OCI-LY7 (cell line): Measurements from ENCODE around the gene APOA4. TPM values are rescaled to one million over a fixed set of nuclear protein-coding genes. Genes with fewer than 3 reads are reported as not detected.

Source experiments
- BruUV-seq: library from RNA; stranded (reverse); fragments of 400-500 nt; replicated peaks from 2 replicates; lab custom pipeline; 2021; lab: Mats Ljungman, UMichigan
- CTCF ChIA-PET: fragments of 300-600 bp; sonication (Branson Sonifier 250); formaldehyde crosslinking; loops from one replicate; lab custom pipeline; 2022; ENCODE audit warnings: antibody characterized with exemption; ENCODE audit not compliant: unreplicated experiment; lab: Charles Lee
- POLR2A ChIA-PET: fragments of 300-600 bp; sonication (Branson Sonifier 250); formaldehyde crosslinking; loops from one replicate; lab custom pipeline; 2022; ENCODE audit warnings: antibody characterized with exemption; lab: Charles Lee
- DNase-seq: peaks from one replicate; pipeline ENCODE4 v3.0.0-alpha.2; 2015; ENCODE audit warnings: low spot score
- H2AFZ ChIP-seq: fragments of 200-600 bp; sonication (generic), shearing (Covaris generic); 2 replicates; pipeline ENCODE4 v1.6.1; 2014; ENCODE audit warnings: mild to moderate bottlenecking, antibody characterized with exemption, low read length, moderate library complexity
- H3K27ac ChIP-seq: fragments of 200-600 bp; sonication (generic); 2 replicates; pipeline ENCODE4 v1.5.1; 2014; ENCODE audit warnings: mixed run types, low read depth, mild to moderate bottlenecking, moderate library complexity, low read length, inconsistent platforms; ENCODE audit not compliant: poor library complexity, severe bottlenecking
- H3K36me3 ChIP-seq: fragments of 200-600 bp; sonication (generic); 2 replicates; pipeline ENCODE4 v1.6.1; 2014; ENCODE audit warnings: mild to moderate bottlenecking, antibody characterized with exemption, low read length, moderate library complexity, mixed read lengths; ENCODE audit not compliant: insufficient read depth
- H3K4me1 ChIP-seq: fragments of 200-600 bp; sonication (generic); 2 replicates; pipeline ENCODE4 v1.5.1; 2014; ENCODE audit warnings: mild to moderate bottlenecking, low read length; ENCODE audit not compliant: insufficient read depth, poor library complexity, severe bottlenecking
- H3K4me2 ChIP-seq: fragments of 200-600 bp; sonication (generic); 2 replicates; pipeline ENCODE4 v1.6.1; 2014; ENCODE audit warnings: mild to moderate bottlenecking, low read length
- H3K4me3 ChIP-seq: fragments of 200-600 bp; sonication (generic); 2 replicates; pipeline ENCODE4 v1.5.1; 2014; ENCODE audit warnings: mild to moderate bottlenecking, low read depth, low read length; ENCODE audit not compliant: poor library complexity, severe bottlenecking
- H3K79me2 ChIP-seq: fragments of 200-600 bp; sonication (generic); 2 replicates; pipeline ENCODE4 v1.6.1; 2016; ENCODE audit warnings: low read depth, mild to moderate bottlenecking, low read length, moderate library complexity, mixed read lengths; ENCODE audit not compliant: insufficient read depth
- H3K9me2 ChIP-seq: fragments of 200-600 bp; sonication (generic); 2 replicates; pipeline ENCODE4 v1.6.1; 2016; ENCODE audit warnings: mild to moderate bottlenecking, low read length, mixed read lengths; ENCODE audit not compliant: insufficient read depth
- H3K9me3 ChIP-seq: fragments of 200-600 bp; sonication (generic); 2 replicates; pipeline ENCODE4 v1.6.1; 2014; ENCODE audit warnings: mild to moderate bottlenecking, mixed run types, low read length, mixed read lengths
- H4K20me1 ChIP-seq: fragments of 200-600 bp; sonication (generic); 2 replicates; pipeline ENCODE4 v1.6.1; 2014; ENCODE audit warnings: mild to moderate bottlenecking, antibody characterized with exemption, low read length, moderate library complexity, mixed read lengths; ENCODE audit not compliant: insufficient read depth
- EZH2phosphoT487 ChIP-seq: fragments of 200-600 bp; sonication (generic); IDR thresholded peaks from 2 replicates; pipeline ENCODE4 v1.6.1; 2018; ENCODE audit warnings: low read depth, borderline replicate concordance, mild to moderate bottlenecking, mixed run types, antibody characterized with exemption, low read length, moderate library complexity, mixed read lengths
- intact Hi-C: fragments of 100-400 bp; cut with micrococcal nuclease; formaldehyde crosslinking; loops from one replicate; pipeline ENCODE4 v1.10.0; 2022; ENCODE audit not compliant: unreplicated experiment
- total RNA-seq, 2 experiments: library from RNA; depleted of rRNA in 1 of 2; stranded (reverse); fragments of >200 nt in 1 of 2; shearing (Covaris generic) in 1 of 2; gene quantifications; 2 replicates each; pipeline ENCODE4 v1.2.3, GENCODE V29; 2014 to 2022
- TF ChIP-seq, protein P1 (sequence below): fragments of 200-600 bp; sonication (generic); conservative IDR thresholded peaks from 2 replicates; pipeline ENCODE4 v1.5.1; 2014; ENCODE audit warnings: mild to moderate bottlenecking, antibody characterized with exemption, low read length, moderate library complexity, mixed read lengths

Gene APOA4
- total RNA-seq, 2 experiments from 2014 or later: not detected

DNA sequence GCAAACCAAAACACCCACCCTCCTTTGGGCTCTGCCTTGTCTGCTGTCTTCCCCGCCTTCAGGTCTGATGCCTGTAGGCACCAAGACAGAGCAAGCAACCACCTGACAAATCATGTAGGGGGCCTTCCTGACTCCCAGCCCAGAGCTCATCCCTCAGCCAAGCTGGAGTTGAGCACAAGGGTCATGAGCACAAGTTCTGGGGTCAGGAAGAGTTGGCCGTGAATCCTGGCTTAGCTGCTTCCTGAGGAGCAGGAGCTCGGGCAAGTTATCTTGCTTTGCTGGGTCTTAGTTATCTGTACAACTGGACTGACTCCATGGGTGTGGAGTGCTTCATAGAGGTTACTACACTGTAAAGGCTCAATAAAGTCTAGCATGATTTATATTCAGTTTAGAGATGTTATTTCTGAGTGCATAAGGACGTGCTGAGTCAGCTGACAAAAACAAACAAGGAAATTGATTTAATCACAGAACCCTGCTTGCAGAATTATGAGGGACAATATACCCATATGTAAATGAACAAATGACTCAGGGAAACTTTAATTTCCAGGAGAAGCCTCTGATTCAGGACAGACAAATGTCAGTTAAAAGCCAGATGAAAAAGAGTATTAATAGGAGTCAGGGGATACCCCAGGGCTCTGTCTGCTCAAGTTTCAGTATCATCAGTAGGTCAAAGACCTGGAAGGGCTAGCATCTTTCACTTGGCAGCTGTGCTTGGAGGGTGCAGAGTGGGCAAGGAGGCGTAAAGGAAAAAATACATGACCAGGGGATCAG, 29.3 kb upstream of the APOA4 start:
- H3K9me2 ChIP-seq: no peaks in the 10 kb centered on the region
- DNase-seq: no peak
- H3K36me3 ChIP-seq: peaks cover 75% of the 10 kb centered on the region
- H3K4me1 ChIP-seq: peaks cover 28% of the 10 kb centered on the region
- no peak overlapping the region for H3K27ac ChIP-seq
- POLR2A ChIA-PET: interaction anchor here (1.2 to 1.4 kb wide), 3 partner anchors 9 to 17 kb away, joined by 3 to 4 read pairs (median 3); no protein-coding TSS in a partner anchor
- 0 out of 2 replicates have a peak overlapping the region, but pooled peaks have one; percentile 43 for H3K4me2 ChIP-seq
- no TSS peak for BruUV-seq
- intact Hi-C loops: no loop called here
- H3K79me2 ChIP-seq: no peaks in the 10 kb centered on the region
- TF ChIP-seq, protein P1, sequence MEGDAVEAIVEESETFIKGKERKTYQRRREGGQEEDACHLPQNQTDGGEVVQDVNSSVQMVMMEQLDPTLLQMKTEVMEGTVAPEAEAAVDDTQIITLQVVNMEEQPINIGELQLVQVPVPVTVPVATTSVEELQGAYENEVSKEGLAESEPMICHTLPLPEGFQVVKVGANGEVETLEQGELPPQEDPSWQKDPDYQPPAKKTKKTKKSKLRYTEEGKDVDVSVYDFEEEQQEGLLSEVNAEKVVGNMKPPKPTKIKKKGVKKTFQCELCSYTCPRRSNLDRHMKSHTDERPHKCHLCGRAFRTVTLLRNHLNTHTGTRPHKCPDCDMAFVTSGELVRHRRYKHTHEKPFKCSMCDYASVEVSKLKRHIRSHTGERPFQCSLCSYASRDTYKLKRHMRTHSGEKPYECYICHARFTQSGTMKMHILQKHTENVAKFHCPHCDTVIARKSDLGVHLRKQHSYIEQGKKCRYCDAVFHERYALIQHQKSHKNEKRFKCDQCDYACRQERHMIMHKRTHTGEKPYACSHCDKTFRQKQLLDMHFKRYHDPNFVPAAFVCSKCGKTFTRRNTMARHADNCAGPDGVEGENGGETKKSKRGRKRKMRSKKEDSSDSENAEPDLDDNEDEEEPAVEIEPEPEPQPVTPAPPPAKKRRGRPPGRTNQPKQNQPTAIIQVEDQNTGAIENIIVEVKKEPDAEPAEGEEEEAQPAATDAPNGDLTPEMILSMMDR: no peak
- no peak for TF ChIP-seq EZH2phosphoT487
- CTCF ChIA-PET: interaction anchor here (1.0 kb wide), 2 partner anchors 13 to 14 kb away, joined by 3 read pairs; no protein-coding TSS in a partner anchor
- H2AFZ ChIP-seq: no peak overlapping the region
- no peaks in the 10 kb centered on the region for H3K9me3 ChIP-seq
- H4K20me1 ChIP-seq: no peaks in the 10 kb centered on the region
- no peak overlapping the region for H3K4me3 ChIP-seq

GRCh38 chr11:116851626-116852025, 28.5 kb upstream of the APOA4 start:
- Histone ChIP-seq H3K79me2 (no peaks in the 10 kb centered on the region), H3K27ac (no peak overlapping the region), H3K4me2 (no peak overlapping the region), H3K9me2 (no peaks in the 10 kb centered on the region), H3K36me3 (peaks cover 75% of the 10 kb centered on the region), H3K9me3 (no peaks in the 10 kb centered on the region), H4K20me1 (no peaks in the 10 kb centered on the region), H3K4me1 (peaks cover 28% of the 10 kb centered on the region), H3K4me3 (no peak overlapping the region), H2AFZ (no peak overlapping the region)
- ChIA-PET CTCF (interaction anchor here (1.0 kb wide), 1 partner anchor 15 kb away, joined by 3 read pairs; no protein-coding TSS in a partner anchor), POLR2A (interaction anchor here (1.2 to 1.3 kb wide), 2 partner anchors 9 to 16 kb away, joined by 3 read pairs; no protein-coding TSS in a partner anchor)
- DNase-seq: no peak
- no peak for TF ChIP-seq EZH2phosphoT487
- TF ChIP-seq, protein P1: no peak
- intact Hi-C loops: no loop called here
- no TSS peak for BruUV-seq

- no peak for DNase-seq
- Histone ChIP-seq H3K4me3 (no peak overlapping the region), H4K20me1 (no peaks in the 10 kb centered on the region), H3K4me1 (peaks cover 28% of the 10 kb centered on the region), H3K79me2 (no peaks in the 10 kb centered on the region), H3K27ac (no peak overlapping the region), H3K9me2 (no peaks in the 10 kb centered on the region), H3K9me3 (no peaks in the 10 kb centered on the region), H2AFZ (no peak overlapping the region), H3K4me2 (no peak overlapping the region), H3K36me3 (peaks cover 81% of the 10 kb centered on the region)
- BruUV-seq: no TSS peak
- intact Hi-C loops: no loop called here
- CTCF ChIA-PET: no interaction called here
- POLR2A ChIA-PET: interaction anchor here (1.0 kb wide), 1 partner anchor 260 kb away, joined by 3 read pairs; no protein-coding TSS in a partner anchor
- TF ChIP-seq, protein P1: no peak
- no peak for TF ChIP-seq EZH2phosphoT487
Observed at GRCh38 chr11:116849486-116849885, 26.4 kb upstream of the APOA4 start.
